ENCODE data around the gene NFIA.

The NFIA gene

DNA sequence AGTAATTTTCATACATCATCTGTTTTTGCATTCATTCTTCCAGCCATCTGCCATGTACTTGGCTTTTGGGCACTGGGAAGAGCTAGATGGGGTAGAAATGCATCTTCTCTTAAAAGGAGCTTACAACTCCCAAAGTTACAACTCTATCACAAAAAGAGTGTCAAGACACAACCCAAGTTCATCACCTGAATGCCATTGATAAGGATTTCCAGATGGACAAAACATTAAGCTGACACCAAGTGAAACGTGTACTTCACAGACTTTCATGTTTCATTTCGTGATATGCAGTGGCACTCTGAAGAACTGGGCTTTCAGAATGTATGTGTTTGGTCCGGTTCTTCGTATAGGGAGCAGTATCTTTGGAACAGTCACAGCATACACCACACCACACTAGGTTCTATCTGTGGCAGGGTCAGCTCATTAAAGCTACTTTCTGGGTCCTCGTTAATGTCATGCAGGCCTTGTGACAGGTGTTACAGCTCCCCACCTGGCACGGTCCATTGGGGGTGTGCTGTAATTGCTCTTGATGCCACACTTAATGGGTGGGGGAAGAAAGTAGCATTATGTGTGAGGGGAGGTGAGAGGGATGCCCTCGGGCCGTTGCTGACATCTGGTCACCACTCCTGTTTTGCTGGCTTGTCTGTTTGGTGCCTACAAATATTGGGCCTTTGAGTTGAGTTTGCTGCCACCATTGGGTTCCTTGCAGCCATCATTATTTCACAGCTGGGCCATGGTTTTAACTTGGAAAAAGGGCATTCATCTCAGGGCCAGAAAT lies 164.9 kb downstream of the NFIA start:
- Histone ChIP-seq H3K4me2 (ENCODE audit: low read length) (no peak overlapping the region), H3K27ac (no peak overlapping the region), H3K36me3 (ENCODE audit: control insufficient read depth, insufficient read depth, low read length) (no peaks in the 10 kb centered on the region), H3K9me3 (ENCODE audit: control insufficient read depth, low read length) (no peaks in the 10 kb centered on the region), H2AFZ (no peak overlapping the region), H3K9ac (no peak overlapping the region), H3K79me2 (peaks cover 17% of the 10 kb centered on the region), H3K4me1 (no peaks in the 10 kb centered on the region), H3K4me3 (ENCODE audit: low read depth, low read length) (no peak overlapping the region), H3K27me3 (ENCODE audit: control insufficient read depth, insufficient read depth, low read length) (no peaks in the 10 kb centered on the region)
- TF ChIP-seq, protein P1, sequence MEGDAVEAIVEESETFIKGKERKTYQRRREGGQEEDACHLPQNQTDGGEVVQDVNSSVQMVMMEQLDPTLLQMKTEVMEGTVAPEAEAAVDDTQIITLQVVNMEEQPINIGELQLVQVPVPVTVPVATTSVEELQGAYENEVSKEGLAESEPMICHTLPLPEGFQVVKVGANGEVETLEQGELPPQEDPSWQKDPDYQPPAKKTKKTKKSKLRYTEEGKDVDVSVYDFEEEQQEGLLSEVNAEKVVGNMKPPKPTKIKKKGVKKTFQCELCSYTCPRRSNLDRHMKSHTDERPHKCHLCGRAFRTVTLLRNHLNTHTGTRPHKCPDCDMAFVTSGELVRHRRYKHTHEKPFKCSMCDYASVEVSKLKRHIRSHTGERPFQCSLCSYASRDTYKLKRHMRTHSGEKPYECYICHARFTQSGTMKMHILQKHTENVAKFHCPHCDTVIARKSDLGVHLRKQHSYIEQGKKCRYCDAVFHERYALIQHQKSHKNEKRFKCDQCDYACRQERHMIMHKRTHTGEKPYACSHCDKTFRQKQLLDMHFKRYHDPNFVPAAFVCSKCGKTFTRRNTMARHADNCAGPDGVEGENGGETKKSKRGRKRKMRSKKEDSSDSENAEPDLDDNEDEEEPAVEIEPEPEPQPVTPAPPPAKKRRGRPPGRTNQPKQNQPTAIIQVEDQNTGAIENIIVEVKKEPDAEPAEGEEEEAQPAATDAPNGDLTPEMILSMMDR (IDR thresholded peaks at IDR 0.05) = no peak

DNA sequence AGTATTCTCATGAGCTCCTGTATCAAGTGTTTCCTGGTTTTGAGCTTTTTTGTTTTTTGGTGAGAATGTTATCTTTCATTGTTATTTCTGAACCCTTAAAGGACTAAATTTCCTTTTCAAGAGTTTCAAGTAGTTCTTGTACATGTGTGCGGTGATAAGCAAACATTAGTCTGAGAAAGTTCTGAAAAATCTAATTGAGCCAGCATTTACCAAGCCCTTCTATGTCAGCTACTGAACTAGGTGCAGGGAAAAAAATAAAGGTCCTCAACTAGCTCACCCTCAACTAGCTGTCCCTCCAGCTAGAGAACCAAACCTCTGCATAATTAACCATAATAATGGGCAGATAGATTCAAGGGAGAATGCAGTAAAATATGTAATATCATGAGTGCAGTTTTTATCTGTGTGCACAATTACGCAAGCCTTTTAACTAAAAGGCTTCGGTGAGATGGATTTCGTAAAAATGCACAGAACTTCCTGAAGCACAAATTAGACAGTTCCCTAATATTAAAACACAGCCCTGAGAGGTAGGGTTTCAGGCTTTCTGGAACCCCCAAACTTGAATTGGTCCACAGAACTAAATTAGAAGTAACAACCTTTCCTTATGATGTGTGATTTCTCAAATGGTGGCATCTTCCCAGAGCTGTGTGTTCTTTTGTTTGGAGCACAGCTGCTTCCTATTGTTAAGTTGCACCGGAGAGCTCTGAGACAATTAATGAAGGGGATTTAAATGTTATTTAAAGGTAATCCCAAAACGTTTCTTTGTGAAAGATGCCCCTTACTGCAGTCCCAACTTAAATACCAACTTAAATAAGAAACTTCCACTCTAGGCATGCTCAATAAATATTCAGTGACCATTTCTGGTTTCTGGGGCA lies 165.8 kb downstream of the NFIA start:
- Histone ChIP-seq H3K27me3 (ENCODE audit: control insufficient read depth, insufficient read depth, low read length) (no peaks in the 10 kb centered on the region), H3K4me1 (peaks cover 3% of the 10 kb centered on the region), H3K4me3 (ENCODE audit: low read depth, low read length) (no peak overlapping the region), H3K9ac (no peak overlapping the region), H3K9me3 (ENCODE audit: control insufficient read depth, low read length) (no peaks in the 10 kb centered on the region), H3K4me2 (ENCODE audit: low read length) (no peak overlapping the region), H3K36me3 (ENCODE audit: control insufficient read depth, insufficient read depth, low read length) (no peaks in the 10 kb centered on the region), H3K79me2 (peaks cover 21% of the 10 kb centered on the region), H3K27ac (no peak overlapping the region), H2AFZ (no peak overlapping the region)
- TF ChIP-seq, protein P1 (IDR thresholded peaks at IDR 0.05) = no peak

DNA sequence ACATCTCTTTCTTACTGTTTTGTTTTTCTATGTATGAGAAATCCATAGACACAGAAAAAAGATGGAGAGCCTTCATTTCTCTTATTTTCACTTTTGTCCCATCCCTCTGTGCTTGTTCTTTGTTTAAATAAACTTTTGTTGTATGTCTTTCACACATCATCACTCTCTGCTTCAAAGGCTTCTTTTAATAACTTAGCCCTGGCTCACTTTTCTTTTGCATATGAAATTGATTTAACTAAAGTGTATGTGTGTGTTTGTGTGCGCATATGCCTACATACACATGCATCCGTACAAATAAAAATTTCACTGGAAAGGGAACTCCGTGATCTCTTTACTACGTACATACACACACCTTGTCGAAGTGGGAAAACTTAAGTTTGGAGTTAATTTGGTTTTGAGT lies 168.6 kb downstream of the NFIA start:
- no peak overlapping the region for H2AFZ ChIP-seq
- no peak overlapping the region for H3K4me2 ChIP-seq (ENCODE audit: low read length)
- H3K4me1 ChIP-seq = peaks cover 5% of the 10 kb centered on the region
- TF ChIP-seq, protein P1 (IDR thresholded peaks at IDR 0.05) = no peak
- peaks cover 25% of the 10 kb centered on the region for H3K79me2 ChIP-seq
- H3K27ac ChIP-seq = no peak overlapping the region
- H3K9ac ChIP-seq = no peak overlapping the region
- H3K9me3 ChIP-seq (ENCODE audit: control insufficient read depth, low read length) = no peaks in the 10 kb centered on the region
- no peak overlapping the region for H3K4me3 ChIP-seq (ENCODE audit: low read depth, low read length)
- H3K36me3 ChIP-seq (ENCODE audit: control insufficient read depth, insufficient read depth, low read length) = no peaks in the 10 kb centered on the region
- no peaks in the 10 kb centered on the region for H3K27me3 ChIP-seq (ENCODE audit: control insufficient read depth, insufficient read depth, low read length)

DNA sequence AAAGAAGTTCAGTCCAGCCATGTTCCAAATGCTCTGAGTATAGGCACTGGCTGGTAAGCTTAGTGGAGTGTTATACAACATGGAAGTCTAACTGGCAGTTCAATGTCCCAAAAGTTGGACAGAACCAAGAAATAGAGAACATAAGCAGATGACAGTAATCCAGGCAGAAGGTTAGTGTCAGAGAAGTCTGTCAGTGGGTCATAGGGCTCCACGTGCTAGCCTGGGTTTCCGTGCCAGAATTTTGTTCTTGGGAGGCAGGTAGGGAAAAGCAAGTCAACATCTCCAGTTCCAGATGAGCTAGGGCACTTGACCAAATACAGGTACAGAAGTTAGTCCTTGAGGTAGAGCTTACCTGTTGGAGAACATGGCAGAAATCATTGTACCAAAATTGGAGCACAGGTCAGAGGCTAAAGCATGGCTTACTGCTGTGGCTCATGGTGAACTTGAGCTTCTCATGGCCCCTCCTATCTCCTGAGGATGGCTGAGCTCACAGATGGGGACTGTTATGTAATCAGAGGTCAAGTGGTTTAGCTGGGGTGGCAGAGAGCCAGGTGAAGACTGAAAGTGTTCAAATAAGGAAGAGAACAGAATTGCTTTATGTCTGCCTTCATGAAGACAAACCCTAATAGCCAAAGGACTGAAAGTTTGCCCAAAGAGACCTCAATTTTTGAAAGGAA lies 170.8 kb downstream of the NFIA start:
- no peak overlapping the region for H3K4me3 ChIP-seq (ENCODE audit: low read depth, low read length)
- H3K36me3 ChIP-seq (ENCODE audit: control insufficient read depth, insufficient read depth, low read length) = no peaks in the 10 kb centered on the region
- H3K79me2 ChIP-seq = peaks cover 19% of the 10 kb centered on the region
- no peak overlapping the region for H3K4me2 ChIP-seq (ENCODE audit: low read length)
- H2AFZ ChIP-seq = no peak overlapping the region
- peaks cover 5% of the 10 kb centered on the region for H3K4me1 ChIP-seq
- H3K27me3 ChIP-seq (ENCODE audit: control insufficient read depth, insufficient read depth, low read length) = no peaks in the 10 kb centered on the region
- TF ChIP-seq, protein P1 (IDR thresholded peaks at IDR 0.05) = no peak
- no peaks in the 10 kb centered on the region for H3K9me3 ChIP-seq (ENCODE audit: control insufficient read depth, low read length)
- H3K9ac ChIP-seq = no peak overlapping the region
- H3K27ac ChIP-seq = peak overlapping the region; percentile 42

All from parathyroid adenoma (tissue), 2 donors.